HG03469 (cell line): Measurements from ENCODE around the gene THSD4.
"Not testable (repeated sequence)": the region's sequence is repeated elsewhere in the genome, so short reads cannot be mapped to it uniquely, and the experiment has no call there.

Experiments used
- ATAC-seq: cut with Tn5 transposase; IDR thresholded peaks from one replicate; pipeline ENCODE4 v1.9.1; 2021; ENCODE audit warnings: mild to moderate bottlenecking, moderate library complexity, moderate number of reproducible peaks; ENCODE audit not compliant: unreplicated experiment

Gene THSD4

DNA sequence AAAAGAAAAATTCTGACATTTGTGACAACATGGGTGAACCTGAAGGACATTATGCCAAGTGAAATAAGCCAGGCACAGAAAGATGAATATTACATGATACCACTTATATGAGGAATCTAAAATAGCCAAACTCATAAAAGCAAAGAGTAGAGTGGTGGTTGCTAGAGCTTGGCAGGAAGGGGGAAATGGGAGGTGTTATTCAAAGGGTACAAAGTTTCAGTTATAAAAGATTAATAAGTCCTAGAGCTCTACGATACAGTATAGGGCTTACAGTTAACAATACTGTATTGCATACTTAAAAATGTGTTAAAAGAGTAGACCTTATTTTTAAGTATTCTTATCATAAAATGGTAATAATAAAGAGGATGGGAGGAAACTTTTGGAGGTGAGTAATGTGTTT is 583.5 kb downstream of the THSD4 start:
- ATAC-seq: no peak

DNA sequence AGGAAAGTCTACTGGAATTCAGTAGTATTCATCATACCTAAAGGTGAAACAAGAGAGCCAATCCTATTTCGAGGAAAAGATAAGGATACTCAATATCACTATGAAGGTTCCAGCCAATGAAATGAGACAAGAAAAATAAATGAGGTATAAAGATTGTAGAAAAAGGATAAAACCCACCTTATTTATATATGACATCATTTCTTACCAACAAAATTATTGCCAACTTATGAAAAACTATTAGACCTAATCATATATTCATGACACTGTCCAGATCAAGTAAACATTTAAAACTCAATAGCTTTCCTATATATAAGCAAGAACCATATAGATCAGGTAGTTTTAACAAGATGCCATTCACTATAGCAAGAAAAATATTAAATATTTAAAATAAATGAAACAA is 584.7 kb downstream of the THSD4 start:
- ATAC-seq: no peak

DNA sequence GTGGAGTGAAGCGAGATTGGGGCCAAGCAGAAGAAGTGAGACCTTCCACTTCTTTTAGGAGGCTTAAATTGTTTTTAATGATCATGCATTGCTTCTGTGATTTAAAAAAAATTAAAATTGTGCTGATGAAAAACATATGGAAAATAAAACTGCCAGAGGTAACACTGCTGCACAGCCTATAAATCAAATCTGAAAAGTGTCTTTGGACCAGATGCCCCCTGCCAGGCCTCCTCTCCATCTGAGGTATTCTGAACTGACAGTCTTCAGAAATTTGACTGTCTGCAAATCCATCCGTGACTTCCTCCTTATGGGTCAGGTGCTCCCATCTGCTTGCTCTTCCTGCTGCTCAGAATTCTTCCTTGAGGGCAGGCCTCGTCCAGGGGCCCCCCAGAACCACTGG is 586.5 kb downstream of the THSD4 start:
- no peak for ATAC-seq

DNA sequence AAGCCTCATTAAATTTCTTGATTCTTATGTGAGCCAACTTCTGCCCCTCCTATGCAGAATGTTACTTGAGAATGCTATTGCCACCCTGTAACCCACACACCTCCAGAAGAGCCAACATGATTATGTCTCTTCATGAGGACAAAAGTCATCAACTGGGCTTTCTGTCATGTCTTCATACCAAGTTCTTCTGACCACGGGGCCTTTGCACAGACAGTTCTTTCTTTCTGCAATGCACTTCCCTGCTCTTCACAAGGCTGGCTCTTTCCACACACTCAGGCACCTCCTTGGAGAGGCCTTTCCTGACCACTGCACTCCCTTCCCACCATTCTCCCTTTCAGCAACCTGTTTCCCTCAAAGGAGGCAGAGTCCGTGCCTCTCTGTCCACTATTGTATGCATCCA is 587.2 kb downstream of the THSD4 start:
- ATAC-seq: no peak

DNA sequence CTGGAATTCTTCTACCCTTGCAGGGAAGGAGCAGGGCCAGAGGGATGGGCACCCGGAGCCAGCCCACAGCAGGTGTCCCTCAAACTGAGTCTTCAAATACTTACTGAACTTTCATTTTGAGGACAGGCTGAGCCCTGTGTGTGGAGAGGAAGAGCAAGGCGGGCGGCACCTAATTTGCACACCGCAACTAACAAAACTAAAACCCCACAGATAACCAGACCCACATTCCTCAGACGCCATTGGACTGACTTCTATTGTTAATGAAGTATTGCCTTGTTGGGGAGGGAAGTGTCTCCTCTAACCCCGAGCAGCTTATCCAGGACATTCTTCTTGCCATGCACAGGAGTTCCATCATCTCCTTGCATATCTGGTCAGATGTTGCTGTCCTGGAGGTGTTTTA is 589.9 kb downstream of the THSD4 start:
- no peak for ATAC-seq

DNA sequence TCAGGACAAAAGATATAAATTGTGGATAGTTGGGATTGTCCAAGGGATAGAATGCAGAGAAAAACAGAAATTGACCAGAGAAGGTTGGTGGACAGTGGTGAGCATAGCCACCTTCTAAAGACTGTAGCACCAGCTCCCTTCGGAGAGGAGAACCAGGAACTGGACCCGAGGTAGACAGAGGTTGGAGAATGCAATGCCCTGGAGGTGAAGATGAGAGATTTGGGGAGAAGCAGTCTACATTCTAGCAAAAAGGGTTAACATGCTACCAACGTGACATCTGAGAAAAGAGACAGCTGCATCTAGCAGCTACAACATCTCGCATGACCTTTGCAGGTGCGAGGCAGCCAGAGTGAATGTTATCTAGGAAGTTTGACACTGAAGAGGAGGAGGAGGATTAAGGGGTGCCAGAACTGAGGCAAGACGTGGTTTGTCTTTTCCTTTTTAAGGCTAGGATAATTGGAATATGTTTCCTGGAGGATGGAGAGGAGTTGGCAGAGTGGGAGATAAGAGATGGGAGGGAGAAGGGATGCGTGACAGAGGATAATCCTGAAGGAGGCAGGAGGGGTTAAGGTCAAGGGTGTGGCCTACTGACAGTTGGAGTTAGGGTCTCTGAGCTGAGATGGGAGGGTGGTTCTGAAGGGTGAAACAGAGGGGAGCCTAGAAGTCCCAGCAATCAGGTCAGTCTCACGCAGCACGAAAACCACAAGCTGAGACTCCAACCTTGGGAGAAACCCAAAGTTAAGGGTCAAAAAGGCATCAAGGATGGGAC is 591.4 kb downstream of the THSD4 start:
- ATAC-seq: no peak

DNA sequence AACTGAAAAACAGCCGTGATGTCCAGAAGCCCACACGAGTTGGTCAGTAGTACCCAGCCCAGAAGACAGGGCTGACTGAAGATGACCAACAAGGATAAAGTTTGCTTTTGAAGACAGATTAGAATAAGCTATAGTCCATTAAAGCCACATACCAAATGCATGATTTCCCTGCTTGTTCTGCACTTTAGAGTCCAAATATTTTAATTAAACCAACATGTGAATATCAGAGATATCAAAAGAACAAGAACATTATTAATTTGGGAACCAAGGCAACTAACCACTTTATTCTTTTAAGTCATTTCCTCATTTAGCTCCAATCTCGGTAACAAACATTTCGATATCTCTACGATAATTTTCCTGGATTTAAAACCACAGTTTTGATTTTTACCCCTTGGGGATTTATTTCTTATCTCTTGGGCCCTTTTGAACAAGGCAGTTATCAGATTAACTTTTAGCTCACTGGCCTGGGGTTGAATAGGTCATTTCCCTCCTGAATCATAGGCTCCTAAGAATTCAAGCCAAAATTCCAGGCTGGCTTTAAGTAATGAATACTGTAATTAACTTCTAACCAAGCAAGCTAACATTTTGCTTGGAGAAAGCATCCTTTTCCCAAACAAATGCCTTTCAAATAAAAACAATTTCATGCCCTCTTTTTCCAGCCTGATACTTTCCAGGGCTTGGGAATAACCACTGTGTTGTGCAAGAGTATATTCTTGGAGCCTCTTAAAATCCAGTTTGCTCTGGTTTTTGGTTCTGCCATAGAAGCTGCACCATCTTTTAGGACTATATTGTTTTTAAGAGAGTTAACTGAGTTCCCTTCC is 592.2 kb downstream of the THSD4 start:
- no peak for ATAC-seq

DNA sequence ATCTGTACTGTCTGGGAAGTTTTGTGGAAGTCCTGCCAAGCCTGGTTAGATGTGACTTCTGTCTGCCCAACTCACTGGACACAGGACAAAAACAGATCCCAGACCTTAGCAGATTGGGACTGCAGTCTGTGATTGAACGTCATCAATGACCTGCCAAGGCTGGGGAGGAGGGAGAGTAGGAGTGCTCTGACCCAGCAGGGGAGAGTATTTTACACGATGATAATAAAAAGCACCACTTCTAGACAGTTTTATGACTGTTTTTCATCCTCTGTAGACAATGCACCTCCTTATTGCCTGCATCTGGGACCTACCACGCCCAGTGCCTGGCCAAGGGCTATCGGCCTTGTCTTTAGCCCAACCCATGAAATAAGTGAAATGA is 592.8 kb downstream of the THSD4 start:
- no peak for ATAC-seq

DNA sequence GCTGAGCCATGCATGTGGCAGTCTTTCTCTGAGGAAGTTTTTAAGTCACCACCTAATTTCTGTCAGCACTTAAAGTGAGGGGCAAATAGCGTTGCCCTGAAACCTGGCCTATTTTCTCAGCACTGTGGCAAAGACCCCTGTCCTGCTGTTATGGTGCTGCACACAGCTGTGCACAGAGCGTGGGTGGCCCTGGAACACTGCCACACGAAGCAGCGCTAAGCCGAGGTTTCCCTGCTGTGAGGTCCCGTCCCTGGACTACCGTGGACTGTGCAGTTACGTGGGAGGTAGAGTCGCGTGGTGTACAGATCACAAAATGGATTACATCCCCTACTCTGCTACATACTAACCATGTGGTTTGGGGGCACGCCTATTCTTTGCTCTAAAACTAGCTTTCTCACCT is 593.5 kb downstream of the THSD4 start:
- ATAC-seq: no peak

DNA sequence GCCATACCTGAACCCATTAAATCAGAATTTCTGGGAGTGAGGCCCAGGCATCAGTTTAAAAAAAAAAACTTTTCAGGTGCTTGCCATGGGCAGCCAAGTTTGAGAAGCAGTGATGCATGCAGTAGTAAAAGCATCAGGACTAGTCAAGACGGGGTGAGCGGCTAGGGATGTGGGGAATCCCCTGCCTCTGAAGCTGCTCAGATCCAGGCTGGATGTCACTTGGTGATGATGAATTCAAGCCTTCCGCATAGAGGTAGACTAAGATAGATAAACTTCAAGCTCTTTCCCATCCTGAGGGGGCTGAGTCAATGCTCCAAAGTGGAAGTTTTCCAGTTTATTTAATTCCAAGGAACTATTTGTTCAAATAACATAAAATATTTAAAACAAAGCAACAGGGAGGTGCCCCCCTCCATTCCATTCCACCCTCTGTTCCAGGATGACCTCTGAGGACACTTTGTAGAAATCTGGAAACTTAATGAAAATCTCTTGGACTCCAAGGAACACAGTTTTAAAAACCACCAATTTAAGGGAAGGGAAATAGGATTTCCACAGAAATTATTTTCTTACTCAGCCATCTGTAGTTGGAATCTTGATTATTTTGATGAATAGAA is 594.6 kb downstream of the THSD4 start:
- ATAC-seq: no peak

DNA sequence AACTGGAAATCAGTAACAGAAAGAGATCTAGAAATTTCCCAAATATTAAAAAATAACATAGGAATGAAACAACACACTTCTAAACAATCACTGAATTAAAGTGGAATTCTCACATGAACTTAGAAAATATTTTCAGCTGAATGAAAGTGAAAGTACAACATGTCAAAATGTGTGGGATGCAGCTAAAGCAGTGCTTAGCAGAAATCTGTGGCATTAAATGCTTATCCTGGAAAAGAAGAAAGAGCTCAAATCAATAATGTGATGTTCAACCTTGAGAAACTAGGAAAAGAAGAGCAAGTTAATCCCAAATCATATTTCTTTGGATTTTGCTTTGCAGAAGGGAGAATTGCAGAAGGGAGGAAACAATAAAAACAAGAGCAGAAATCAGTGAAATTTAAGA is 596.9 kb downstream of the THSD4 start:
- ATAC-seq: no peak

DNA sequence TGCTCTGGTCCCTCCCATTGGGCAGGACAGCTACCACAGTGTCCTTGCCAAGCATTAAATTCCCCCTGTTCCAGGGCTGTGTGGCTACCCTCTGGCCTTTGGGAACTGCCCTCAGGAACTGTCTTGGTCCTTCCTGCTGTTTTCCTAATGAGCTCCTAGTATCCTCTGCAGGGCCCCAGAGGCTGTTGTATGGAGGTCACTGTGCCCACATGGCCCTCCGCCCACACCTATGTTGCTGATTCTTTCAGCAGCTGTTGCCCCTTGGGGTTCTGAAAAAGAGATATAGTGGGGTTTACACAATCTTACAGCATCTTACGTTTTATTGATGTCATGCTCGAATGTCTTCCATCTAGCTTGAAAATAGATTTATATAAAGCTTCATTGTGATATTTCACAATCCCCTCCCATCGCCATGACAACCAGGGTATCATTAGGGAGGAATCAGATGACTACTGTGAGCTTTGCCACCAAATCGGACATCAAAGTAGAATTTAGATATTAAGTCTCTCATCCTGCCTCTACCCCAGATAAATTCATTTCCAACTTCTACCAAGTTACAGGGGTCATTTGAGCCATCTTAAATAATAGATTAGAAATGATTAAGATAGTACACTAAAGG is 598.0 kb downstream of the THSD4 start:
- no peak for ATAC-seq

DNA sequence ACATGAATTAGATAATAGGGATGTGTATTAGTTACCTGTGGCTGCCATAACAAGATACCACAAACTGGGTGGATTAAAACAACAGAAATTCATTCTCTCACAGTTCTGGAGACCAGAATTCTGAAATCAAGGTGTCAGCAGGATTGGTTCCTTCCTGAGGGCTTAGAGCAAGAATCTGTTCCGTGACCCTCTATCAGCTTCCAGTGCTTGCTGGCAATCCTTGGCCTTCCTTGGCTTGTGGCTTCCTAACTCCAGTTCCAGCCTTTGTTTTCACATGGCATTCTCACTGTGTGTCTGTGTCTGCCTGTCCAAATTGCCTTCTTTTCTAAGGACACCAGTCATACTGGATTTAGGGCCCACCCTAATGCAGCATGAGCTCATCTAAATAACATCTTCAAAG is 600.6 kb downstream of the THSD4 start:
- ATAC-seq: no peak

DNA sequence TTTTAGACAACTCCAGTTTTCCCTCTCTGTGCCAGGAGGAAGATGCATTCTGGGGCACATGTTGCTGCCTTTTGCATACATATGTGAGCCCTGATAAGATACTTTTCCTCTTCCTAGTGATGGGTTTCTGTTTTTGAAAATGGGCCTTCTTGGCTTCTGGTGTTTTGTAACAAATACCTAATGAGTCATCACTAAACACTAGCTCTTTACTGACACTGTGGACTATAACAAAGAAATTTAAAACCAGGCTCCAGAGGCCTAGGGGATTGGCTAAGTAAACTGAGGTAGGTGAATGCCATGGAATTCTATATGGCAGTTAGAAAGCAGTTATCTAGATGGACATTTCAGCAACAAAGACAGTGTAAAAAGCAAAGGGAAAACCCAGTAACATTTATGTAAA is 601.7 kb downstream of the THSD4 start:
- ATAC-seq: no peak

DNA sequence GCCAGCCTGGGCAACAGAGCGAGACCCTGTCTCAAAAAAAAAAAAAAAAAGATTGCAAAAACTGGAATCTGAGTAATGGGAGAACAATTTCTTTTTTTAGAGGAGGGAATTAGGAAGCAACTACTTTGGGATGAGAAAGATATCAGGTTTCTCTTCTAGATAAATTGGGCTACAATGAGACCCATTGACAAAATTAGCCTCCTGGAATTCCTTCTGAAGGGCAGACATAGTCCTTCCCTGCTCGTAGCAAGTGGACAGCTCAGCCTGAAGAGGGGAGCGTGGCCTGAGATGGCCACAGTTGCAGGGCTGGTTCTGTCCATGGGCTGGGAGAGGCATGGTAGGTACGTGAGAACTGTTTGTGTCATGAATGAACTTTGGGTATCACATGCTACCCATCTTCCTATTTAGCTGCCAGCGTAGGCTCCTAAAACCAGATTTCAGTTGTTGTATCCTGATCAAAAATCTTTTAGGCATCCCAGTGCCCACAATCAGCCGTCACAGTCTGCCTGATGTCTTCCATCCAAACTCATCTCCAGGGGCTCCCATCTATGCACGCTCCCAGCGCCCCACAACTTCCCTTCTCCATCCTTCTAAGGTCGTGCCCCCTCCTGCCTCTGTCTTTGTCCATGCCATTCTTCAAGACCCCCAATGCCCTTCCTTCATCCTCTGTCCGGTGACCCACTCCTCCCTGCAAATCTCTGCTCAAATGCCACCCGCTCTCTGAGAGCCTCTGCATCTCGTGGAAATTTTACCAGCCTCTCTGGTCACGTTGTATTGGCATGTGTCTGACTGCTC is 603.0 kb downstream of the THSD4 start:
- no peak for ATAC-seq

DNA sequence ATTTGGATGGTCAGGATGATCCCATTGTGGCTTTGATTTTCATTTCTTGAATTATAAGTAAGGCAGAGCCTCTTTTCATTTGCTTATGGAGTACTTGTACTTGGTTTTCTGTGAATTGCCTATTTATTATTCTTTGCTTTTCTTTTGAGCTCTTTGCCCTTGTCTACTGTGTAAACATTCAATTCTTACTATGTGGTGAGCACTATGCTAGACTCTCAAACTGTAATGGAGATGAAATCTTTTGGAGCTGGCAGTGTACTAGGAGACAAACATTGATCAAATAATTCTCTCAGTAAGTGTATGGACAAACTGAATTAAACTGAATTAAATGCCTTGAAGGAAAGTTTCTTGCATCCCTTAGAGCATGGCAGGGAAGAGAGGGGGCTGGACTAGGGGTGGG is 608.1 kb downstream of the THSD4 start:
- no peak for ATAC-seq

DNA sequence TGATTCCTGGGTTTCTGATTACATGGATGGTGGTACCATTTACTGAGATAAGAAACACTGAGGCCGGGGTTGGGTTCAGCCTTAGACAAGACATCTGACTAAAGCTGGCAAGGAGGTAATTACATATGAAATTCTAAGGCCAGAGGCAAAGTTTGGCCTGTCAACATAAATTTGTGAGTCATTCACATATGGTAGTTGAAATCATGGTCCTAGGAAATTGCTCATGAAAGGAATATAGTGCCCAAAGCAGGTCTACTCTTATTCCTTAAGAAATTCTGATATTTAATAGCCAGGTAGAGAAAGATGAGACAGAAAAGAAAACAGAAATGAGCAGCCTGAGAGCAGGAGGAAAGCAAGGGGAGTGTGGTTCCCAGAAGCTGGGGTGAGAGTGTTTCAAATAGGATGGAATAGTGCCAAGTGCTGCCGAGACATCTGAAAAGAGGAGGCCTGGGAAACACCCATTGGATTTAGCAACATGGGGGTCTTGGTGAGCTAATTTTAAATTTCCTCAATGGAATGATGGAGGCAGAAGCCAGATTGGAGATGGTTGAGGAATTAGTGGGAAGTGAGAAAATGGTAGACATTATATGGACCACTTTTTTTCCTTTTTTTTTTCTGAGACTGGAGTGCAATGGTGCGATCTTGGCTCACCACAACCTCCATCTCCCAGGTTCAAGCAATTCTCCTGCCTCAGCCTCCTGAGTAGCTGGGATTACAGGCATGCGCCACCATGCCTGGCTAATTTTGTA is 610.1 kb downstream of the THSD4 start:
- ATAC-seq: not testable (repeated sequence)

DNA sequence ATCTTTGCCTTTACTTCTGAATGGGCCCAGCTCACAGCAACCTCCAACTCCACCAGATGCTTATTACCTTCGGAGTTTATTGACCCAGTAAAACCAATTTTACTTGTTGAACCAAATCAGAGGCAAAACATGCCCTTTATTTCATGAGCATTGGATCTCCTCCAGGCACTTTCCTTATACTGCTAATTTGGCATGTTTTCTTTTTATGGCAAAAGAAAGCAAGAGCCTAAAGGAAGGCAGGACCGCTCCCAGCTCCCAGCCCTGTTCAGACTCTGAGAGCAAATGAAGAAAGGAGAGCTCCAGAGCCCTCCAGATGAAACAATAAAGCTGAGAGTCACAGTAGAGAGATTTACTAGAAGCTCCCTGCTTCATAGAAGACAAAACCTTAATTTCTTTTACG is 613.6 kb downstream of the THSD4 start:
- no peak for ATAC-seq

DNA sequence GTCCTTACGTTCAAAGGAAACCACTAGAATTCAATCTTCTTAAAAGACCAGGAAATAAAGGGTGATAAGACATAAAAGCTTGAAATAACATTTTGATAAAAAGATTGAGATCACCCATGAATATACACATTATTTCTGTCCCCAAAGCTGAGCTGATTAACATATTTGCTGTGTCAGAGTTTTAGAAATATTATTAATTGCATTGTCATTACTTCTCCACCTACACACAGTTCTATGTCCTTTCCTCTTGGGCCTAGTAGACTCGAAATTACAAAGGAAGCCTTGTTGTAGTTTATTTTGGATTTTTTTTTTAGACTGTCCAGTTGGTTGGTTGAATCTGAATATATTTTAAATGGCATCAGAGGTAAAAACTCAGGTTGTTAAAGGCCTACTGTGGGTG is 614.0 kb downstream of the THSD4 start:
- ATAC-seq: no peak
